GM10266 (cell line): ENCODE data around the gene CCDC6.
A peak's percentile ranks its signal among the peaks of the same experiment; 100 is the strongest.

Experiments
- DNase-seq: peaks from one replicate; pipeline ENCODE4 v3.0.0; 2012; ENCODE audit errors: extremely low spot score
- CTCF ChIP-seq: IDR thresholded peaks from 2 replicates; pipeline ENCODE4 v1.5.1; 2012; ENCODE audit warnings: mild to moderate bottlenecking, low read depth; ENCODE audit not compliant: control insufficient read depth, insufficient read depth; ENCODE audit errors: missing control alignments

Gene CCDC6

GRCh38 chr10:59812519-59813122 lies 93.7 kb downstream of the CCDC6 start:
- TF ChIP-seq CTCF, result no peak
- DNase-seq, result no peak

- TF ChIP-seq CTCF, result no peak
- no peak for DNase-seq
Measured at GRCh38 chr10:59809644-59809974, 96.7 kb downstream of the CCDC6 start.

DNA sequence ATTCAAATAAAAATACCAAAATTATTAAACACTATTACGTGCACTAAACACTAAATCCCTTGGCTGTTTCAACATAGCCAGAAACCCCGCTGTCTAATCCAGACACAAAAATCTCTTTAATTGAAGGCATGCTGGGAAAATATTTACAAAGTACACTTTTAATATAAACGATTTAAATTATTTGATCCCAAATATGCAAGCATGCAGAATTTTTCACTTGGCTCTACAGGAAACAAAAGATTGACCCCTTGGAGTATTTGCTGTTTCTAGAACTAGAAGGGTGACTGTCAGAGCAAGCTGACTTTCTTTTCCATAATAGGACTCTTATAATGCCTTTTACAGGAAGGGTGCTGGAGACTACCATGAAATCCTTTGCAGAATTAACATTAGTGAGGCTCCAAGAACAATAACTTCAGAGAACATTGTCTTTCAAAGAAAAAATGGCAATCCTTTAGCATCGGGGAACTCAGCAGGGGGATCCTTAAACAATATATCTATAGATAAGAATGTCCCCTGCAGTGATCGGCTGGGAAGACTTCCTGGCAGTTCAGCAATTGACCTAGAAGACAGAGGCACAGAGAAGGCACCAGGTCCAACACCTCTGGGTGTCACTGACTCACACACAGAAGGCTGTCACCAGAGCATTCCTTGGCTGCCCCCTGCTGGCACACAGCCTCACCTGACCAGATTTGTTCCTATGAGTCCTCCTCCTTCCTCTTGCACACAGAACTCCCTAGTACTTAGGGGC lies 97.3 kb downstream of the CCDC6 start:
- DNase-seq, result peak; percentile 55

DNA sequence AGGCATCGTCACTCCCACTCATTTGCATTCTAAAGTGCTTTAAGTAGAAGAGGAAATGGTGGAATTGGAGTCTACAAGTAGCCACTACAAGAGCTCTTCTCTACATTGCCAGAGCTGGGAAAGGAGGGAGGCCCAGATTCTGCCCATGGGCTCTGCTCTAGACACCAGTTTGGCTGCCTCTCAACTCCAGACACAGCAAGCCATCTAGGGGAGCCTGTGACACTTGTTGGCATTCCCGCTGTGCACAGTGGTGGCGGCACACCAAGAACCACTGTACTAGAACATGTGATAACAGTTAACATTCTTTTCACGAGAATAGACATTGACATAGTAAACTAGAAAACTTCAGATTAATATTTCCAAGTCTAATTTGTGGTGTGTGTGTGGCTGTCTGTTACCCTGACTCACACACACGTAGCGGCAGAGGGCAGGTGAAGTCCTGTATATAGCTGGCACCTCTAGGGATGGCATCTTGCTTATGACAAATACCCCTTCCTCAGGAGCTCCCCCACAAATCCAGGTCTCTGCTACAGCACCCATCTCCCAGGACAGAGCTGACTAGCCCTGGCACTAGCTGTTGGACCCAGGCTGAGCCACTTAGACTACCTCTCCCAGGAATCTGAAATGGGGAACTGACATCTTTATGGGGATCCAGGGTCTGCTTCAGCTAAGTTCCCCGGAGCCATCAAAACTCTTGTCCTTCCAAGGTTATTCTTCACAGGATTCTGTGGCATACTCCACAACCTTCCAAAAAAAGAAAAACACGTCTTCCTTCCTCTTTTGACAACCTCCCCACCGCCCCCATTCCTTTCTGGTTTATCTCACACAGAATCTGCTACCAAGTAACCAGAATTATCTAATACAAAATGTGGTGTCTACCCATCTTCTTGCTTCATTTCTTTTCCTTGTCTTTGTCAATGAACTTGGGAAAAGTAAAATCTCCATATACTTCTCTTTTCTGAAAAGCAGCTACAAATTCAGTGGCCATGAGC lies 98.4 kb downstream of the CCDC6 start:
- DNase-seq, result no peak
- TF ChIP-seq CTCF, result no peak

More for the DNA sequence above, 97.3 kb downstream of the CCDC6 start:
- TF ChIP-seq CTCF, result peak; percentile 82

- TF ChIP-seq CTCF, result peak; percentile 15
- no peak for DNase-seq
Measured at GRCh38 chr10:59805014-59805413, 101.3 kb downstream of the CCDC6 start.

DNA sequence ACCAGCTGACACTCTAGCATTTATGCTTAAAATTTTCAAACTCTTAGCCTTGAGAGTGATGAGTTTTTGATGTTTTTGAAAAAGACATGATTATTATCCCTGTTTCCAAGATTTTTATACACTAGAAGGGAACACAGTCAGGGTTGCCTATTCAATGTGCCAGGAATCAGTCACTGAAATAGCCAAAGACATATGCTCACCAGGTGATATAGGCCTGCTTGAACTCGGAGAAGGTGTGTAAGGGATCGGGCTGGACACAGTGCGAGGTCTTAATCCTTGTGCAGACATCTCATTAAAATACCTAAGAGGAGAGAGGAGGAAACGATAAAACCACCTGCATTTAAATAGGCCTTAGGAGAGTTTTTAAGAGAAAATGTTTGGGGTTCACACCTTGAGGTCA lies 102.1 kb downstream of the CCDC6 start:
- TF ChIP-seq CTCF, result no peak
- DNase-seq, result no peak
